SK-N-DZ (cell line): ENCODE results near the gene CELF5.
"Not testable (repeated sequence)": the region's sequence is repeated elsewhere in the genome, so short reads cannot be mapped to it uniquely, and the experiment has no call there.

Source experiments
- DNase-seq: peaks from one replicate; pipeline ENCODE4 v3.0.0-alpha.2; 2015; ENCODE audit warnings: low spot score

CELF5 gene

DNA sequence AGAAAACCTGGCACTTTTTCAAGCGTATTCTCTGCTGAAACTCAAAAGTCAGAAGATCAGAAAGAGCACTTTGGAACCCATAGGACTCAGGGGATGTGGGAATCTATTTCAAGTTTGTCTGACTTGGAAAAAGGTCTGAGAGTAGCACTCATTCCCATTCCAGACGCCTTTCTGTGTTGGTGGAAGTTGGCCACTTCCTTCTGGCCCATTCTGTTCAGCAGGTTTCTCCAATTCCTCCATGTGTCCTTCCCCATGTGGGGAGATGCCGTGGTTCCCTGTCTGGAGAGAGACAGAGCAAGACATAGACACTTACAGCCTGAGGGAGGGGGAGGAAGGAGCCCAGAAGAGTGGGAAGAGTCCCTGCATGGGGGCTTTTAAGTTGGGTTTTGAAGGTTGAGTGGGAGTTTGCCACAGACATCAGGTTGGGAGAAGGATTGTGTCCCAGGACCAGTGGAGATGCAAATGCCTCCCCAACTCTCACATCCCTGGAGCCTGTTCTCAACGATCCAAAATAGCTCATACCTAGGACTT is 48.0 kb downstream of the CELF5 start:
- no peak for DNase-seq

DNA sequence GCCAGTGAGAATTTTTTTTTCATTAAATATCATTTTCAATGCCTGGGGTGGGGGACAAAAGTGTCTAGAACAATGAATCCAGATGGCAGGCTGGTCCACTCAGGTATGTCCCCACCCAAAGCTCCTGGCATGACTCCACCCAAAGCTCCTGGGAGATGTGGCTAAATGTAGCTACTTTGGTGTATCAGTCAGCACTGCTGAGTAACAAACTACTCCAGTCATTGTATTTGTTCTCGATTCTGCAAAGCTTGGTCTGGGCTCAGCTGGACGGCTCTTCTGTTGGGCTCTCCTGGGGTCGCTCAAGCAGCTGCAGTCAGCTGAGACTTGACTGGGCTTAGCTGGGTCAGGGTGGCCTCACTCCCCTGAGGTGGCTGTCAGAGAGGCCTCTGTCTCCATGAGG is 48.5 kb downstream of the CELF5 start:
- DNase-seq: no peak

DNA sequence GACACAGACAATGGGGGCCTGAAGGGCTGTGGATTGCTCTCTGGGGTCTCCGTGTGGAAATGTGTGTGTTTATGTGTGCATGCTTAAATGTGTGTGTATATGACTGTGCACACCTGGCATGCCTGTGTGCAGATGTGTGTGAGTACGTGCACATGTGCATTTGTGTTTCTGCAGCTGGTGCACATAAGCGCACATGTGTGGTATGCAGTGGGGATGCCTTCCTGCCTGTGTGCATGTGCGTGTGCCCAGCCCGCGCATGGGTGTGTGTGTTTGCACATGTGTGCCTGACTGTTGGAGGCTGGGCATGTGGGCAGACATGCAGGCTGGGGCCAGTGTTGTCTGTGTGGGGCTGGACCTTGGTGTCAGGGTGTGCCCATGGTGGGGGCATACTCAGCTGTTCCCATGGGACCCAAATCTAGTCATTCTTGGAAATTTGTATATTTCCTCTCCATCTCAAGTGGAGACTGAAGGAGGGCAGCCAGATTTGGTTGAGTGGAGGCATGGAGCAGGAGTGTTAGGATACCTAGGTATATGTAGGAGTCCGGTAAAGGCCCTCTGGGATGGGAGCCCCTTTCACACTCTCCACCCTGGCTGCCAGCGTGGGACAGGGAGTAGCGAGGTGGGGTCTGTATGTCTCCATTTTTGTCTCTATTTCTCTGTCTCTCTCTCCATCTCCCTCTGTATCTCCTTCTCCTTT is 49.9 kb downstream of the CELF5 start:
- no peak for DNase-seq

GRCh38 chr19:3274942-3275582 is 50.6 kb downstream of the CELF5 start:
- peak; percentile 60 for DNase-seq

DNA sequence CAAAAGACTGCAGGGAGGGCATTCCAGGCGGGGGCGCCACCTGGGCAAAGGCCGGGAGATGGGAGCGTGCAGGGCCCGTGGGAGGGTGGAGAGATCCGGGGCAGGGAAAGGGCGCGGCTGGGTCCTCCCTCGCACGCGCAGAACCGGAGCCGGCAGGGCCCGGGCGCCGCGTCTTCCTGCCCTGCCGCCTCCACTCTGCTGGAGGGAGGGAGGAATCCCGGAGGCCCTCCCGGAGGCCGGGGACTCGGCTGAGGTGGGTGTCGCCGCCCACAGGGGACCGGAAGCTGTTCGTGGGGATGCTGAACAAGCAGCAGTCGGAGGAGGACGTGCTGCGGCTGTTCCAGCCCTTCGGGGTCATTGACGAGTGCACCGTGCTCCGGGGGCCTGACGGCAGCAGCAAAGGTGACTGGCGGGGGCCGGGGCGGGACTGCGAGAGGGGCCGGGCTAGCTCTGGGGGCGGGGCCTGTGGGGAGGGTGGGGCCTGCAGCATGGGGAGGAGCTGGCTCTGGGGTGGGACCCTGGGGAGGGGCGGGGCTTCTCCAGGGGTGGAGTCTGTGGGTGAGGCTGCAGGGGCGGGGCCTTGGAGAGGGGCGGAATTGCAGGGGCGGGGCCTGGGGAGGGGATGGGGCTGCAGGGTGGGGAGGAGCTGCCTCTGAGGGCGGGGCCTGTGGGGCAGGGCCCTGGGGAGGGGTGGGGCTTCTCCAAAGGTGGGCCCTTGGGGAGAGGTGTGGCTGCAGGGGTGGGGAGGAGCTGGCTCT is 51.3 kb downstream of the CELF5 start:
- DNase-seq: peak; percentile 58

DNA sequence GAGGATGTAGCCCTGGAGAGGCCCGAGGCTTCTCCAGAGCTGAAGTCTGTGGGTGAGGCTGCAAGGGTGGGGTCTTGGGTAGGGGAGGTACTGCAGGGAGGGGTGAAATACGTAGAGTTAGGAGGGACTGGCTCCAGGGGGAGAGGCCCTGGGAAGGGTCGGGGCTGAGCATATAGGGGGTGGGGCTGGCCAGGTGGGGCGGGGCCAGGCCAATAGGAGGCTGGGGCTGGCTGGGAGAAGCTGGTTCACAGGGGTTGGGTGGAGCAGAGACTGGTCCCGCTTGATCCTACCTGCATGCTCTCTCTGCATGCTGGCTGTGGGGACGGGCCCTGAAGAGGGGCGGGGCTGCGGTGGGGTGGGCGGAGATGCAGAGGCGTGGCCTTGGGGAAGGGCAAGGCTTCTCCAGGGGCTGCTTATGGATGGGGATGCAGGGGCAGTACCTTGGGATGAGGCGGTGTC is 51.9 kb downstream of the CELF5 start:
- DNase-seq: peak; percentile 64

GRCh38 chr19:3277649-3278048 is 53.2 kb downstream of the CELF5 start:
- no peak for DNase-seq

DNA sequence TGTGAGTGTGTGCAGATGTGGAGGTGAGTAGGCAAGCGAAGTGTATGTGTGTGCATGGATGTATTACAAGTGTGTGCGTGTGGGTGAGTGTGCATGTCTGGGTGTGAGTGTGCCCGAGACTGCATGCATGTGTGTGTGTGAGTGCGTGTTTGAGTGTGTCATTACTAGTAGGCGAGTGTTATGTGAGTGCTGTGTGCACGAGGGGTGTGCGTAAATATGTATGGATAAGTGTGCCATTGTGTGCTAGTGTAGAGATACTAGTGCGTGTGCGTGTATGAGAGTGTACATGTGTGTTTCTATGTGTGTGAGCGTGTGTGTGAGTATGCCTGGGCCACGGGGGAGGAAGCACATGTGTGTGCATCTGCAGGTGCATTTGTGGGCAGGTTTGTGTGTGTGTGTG is 53.8 kb downstream of the CELF5 start:
- DNase-seq: no peak

DNA sequence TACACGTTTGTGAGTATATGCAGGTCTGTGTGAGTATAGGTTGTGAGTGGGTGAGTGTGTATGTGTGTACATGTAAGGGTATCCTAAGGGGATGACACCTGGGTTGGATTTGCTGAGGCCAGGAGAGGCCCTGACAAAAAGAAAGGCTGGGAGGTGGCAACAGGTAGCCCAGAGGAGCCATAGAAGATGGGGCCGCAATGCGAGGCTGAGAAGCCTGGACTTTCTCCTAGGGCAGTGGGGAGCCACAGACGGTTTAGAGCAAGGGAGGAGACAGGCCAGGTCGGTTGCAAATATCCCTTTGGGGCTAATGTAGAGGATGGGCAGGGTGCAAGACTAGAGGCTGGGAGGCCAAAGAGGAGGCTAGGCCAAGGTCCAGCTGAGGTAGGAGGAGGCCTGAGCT is 54.3 kb downstream of the CELF5 start:
- no peak for DNase-seq

DNA sequence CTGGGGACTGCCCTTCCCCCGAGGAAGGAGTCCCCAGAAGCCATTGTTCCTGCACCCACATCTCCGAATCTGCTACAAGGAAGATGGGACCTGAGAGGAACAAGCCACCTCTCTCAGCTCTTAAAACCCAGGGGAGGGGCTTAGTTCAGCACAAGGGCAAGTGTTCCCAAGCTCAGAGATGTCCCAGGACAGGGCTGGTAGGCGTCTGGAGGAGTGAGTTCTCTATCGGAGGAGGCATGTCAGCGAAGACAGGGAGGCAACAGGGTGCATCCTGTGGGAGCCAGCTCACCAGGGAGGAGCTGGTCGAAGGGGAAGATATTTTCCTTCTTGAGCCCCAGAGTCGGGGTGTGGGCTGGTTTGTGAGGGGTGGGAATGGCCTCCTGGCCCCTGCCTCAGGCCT is 54.8 kb downstream of the CELF5 start:
- DNase-seq: no peak

GRCh38 chr19:3281026-3281425 is 56.6 kb downstream of the CELF5 start:
- no peak for DNase-seq

- no peak for DNase-seq
Observed at GRCh38 chr19:3282155-3282554, 57.7 kb downstream of the CELF5 start.

DNA sequence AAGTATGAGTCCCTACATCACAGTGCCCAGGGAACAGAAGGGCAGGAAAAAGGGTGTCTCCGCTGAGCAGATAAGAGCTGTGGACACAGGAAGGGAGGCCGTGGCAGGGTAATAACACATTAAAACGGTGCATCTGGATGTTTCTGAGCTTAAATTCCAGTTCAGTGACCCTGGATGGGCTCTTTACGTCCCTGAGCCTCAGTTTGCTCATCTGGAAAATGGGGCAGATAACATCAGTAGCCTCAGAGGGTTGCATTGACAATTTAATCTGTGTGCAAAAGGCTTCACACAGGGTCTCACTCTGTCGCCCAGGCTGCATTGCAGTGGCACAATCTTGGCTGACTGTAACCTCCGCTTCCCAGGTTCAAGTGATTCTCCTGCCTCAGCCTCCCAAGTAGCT is 58.1 kb downstream of the CELF5 start:
- no peak for DNase-seq

GRCh38 chr19:3283246-3283751 is 58.8 kb downstream of the CELF5 start:
- DNase-seq: no peak

- DNase-seq: no peak
Observed at GRCh38 chr19:3283886-3284657, 59.6 kb downstream of the CELF5 start.

- DNase-seq: peak; percentile 37
Observed at GRCh38 chr19:3284759-3285646, 60.5 kb downstream of the CELF5 start.

GRCh38 chr19:3285647-3286176 is 61.3 kb downstream of the CELF5 start:
- no peak for DNase-seq

DNA sequence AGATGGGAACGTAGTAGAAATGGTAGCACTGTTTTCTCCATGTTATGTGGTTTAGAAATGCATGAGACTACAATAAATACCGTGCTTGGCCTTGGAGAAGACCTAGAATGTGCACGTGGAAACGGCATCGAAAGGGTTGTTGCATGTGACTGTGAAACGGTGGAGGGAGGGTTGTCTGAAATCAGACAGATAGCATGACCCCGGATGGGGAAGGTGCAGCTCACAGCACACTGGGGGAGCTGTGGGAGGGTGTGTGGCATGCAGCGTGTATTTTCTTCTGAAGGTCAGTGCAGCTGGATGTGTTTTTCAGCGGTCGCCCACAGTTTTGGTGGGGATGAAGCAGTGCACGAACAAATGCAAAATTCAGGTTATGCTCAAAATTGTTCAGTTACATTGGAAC is 63.4 kb downstream of the CELF5 start:
- DNase-seq: no peak

- DNase-seq: not testable (repeated sequence)
Observed at GRCh38 chr19:3288437-3288836, 64.0 kb downstream of the CELF5 start.

DNA sequence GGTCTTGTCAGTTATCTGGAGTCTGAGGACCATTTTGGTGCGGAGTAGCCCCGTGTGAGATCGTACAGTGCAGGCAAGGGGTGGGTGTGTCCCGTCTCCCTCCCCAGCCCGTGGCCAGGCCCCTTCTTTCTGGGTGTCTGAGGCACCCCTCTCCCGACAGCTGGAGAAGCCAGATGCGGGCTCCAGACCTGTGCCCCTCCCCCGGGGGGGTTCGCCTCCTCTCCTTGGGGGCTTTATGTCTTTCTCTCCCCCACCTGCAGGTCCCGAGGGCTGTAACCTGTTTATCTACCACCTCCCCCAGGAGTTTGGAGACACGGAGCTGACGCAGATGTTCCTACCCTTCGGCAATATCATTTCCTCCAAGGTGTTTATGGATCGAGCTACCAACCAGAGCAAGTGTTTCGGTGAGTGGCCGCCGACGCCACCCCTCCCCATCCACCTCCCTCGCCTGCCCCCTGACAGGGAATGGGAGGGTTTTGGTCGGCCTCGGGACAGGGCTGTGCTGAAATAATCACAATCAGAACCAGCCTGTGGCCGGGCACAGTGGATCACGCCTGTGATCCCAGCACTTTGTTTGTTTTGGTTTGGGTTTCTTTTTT is 65.6 kb downstream of the CELF5 start:
- no peak for DNase-seq
